Gastrocnemius medialis (tissue), 4 donors: ENCODE data around the gene GNG14. TPM values are rescaled to one million over a fixed set of nuclear protein-coding genes. Genes with fewer than 3 reads are reported as not detected.
"Not testable (repeated sequence)": the region's sequence is repeated elsewhere in the genome, so short reads cannot be mapped to it uniquely, and the experiment has no call there.

Experiments
- ATAC-seq, 2 donors: fragments of 150-250 bp; one replicate each; pipeline ENCODE4 v1.9.1; 2016
- DNase-seq, 2 donors: peaks; one replicate each; pipeline ENCODE4 v3.0.0-alpha.2; 2019
- H3K27ac ChIP-seq, 4 donors: fragments of 200-600 bp; sonication (generic); 1 replicate in 1 of 4; 2 replicates in 3 of 4; pipeline ENCODE4 v1.5.1; 2016 to 2018; ENCODE audit warnings: mild to moderate bottlenecking in 2 of 4, moderate library complexity in 1 of 4
- H3K27me3 ChIP-seq, 3 donors: fragments of 200-600 bp; sonication (generic) in 2 of 3; 1 replicate in 1 of 3; 2 replicates in 2 of 3; pipeline versions ENCODE4 v1.5.1 to v1.6.0; 2016 to 2019; ENCODE audit warnings: mild to moderate bottlenecking in 1 of 3, moderate library complexity in 1 of 3
- H3K36me3 ChIP-seq, 2 donors: fragments of 200-600 bp; sonication (generic) in 1 of 2; one replicate each; pipeline ENCODE4 v1.5.1; 2017 to 2018
- H3K4me1 ChIP-seq, 2 donors: fragments of 200-600 bp; sonication (generic) in 1 of 2; one replicate each; pipeline ENCODE4 v1.5.1; 2016 to 2017; ENCODE audit warnings: mild to moderate bottlenecking in 2 of 2
- H3K4me3 ChIP-seq, 4 donors: fragments of 200-600 bp; sonication (generic) in 3 of 4; 1 replicate in 1 of 4; 2 replicates in 3 of 4; pipeline ENCODE4 v1.5.1; 2016 to 2019; ENCODE audit warnings: mild to moderate bottlenecking in 2 of 4
- H3K9me3 ChIP-seq, 3 donors: fragments of 200-600 bp; sonication (generic) in 2 of 3; 1 replicate in 1 of 3; 2 replicates in 2 of 3; pipeline ENCODE4 v1.5.1; 2016 to 2019
- POLR2A ChIP-seq, 2 donors: fragments of 450-650 bp; IDR thresholded peaks; one replicate each; pipeline ENCODE4 v1.6.1; 2017; ENCODE audit warnings: antibody characterized with exemption in 2 of 2, mild to moderate bottlenecking in 2 of 2, moderate library complexity in 2 of 2
- in situ Hi-C, 4 donors: fragments of 200-750 bp; cut with MboI; loops; one replicate each; pipeline versions ENCODE4 v1.15.0 to v1.8.0; 2017; ENCODE audit warnings: low sequenced_read_pairs in 4 of 4
- intact Hi-C: fragments of 100-400 bp; cut with DNase I; formaldehyde crosslinking; loops from one replicate; pipeline ENCODE4 v1.15.1; 2023; ENCODE audit warnings: low total_unique reads
- total RNA-seq, 4 donors: library from RNA; depleted of rRNA; stranded (reverse); fragments of >200 nt; gene quantifications; one replicate each; pipeline versions ENCODE4 v1.1.0 to v1.2.3, GENCODE V29; 2016
- TF ChIP-seq, protein P1 (sequence below), 5 experiments: fragments of 450-650 bp in 3 of 5; fragments of 200-600 bp in 2 of 5; sonication (generic) in 2 of 5; IDR thresholded peaks in 4 of 5; conservative IDR thresholded peaks in 1 of 5; 1 replicate in 4 of 5; 2 replicates in 1 of 5; pipeline ENCODE4 v1.5.1; 2016 to 2019; ENCODE audit warnings: antibody characterized with exemption in 5 of 5, mild to moderate bottlenecking in 3 of 5, moderate library complexity in 3 of 5

The GNG14 gene
- total RNA-seq, 4 donors from 2014 or later, result not detected

DNA sequence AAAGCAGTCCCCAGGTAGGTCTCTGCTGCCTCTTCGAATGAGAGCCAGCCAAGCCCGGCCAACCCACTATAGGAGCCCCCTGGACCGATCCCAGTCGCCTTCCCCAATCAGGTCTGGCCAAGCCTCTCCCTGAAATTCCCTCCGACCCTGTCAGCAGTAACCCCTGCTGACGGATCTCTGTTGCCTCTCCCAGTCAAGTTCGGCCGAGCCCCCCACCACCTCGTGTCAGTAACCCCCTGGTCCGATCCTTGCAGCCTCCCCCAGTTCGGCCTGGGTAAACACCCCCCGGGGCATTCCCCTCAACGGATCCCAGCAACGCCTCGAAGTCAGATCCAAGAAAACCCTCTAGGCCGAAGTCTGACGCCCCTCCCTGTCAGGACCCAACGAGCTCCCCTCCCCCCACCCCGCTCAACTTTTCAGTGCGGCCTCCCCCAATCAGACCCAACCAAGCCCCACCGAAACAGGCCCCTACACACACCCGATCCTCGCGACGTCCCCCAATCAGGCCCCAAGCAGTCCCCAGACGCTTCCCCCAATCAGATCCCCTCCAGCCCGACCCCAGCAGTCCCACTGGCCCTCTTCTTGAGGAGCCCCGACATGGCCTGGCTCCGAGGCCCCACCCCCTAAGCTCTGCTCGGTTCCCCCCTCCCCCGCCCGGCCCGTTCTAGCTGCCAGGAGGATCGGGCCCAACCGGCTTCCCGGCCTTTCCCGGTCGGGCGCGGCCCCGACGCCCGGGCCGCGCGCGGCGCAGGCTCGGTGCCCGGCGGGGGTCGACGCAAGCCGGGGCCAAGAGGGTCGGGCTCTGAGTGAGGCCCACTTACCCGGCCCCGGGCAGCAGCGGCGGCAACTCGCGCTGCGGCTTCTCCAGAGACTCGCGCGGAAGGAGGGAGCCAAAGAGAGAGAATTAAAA lies 34.1 kb downstream of the GNG14 start:
- ATAC-seq (peak; percentile 67 to 68), DNase-seq (peak; percentile 34 to 69)
- in situ Hi-C loops, result no loop called here
- Histone ChIP-seq H3K4me3 (peak overlapping the region; percentile 70 to 80 (median 72)), H3K27me3 (no peaks in the 10 kb centered on the region), H3K36me3 (peaks cover 0 to 18% of the 10 kb centered on the region in 2 donors), H3K27ac (peak overlapping the region; percentile 87 to 99 (median 94)), H3K9me3 (no peaks in the 10 kb centered on the region), H3K4me1 (peaks cover 26 to 29% of the 10 kb centered on the region in 2 donors)
- peak in 1 of 2 donors; percentile 23 for TF ChIP-seq POLR2A (IDR thresholded peaks at IDR 0.05)
- TF ChIP-seq, protein P1, sequence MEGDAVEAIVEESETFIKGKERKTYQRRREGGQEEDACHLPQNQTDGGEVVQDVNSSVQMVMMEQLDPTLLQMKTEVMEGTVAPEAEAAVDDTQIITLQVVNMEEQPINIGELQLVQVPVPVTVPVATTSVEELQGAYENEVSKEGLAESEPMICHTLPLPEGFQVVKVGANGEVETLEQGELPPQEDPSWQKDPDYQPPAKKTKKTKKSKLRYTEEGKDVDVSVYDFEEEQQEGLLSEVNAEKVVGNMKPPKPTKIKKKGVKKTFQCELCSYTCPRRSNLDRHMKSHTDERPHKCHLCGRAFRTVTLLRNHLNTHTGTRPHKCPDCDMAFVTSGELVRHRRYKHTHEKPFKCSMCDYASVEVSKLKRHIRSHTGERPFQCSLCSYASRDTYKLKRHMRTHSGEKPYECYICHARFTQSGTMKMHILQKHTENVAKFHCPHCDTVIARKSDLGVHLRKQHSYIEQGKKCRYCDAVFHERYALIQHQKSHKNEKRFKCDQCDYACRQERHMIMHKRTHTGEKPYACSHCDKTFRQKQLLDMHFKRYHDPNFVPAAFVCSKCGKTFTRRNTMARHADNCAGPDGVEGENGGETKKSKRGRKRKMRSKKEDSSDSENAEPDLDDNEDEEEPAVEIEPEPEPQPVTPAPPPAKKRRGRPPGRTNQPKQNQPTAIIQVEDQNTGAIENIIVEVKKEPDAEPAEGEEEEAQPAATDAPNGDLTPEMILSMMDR (IDR thresholded peaks at IDR 0.05 in 4 of 5, conservative IDR thresholded peaks at IDR 0.05 in 1 of 5), result no peak
- intact Hi-C loops, result loop anchor here (1.0 to 5.0 kb wide), 4 partner anchors 12 to 210 kb away; partner anchors contain the start of genes DHPS, FARSA, JUNB and TRIR

GRCh38 chr19:12722566-12723380 lies 35.0 kb downstream of the GNG14 start:
- ATAC-seq (peak; percentile 96), DNase-seq (peak; percentile 98 to 99)
- Histone ChIP-seq H3K27ac (peak overlapping the region; percentile 87 to 99 (median 94)), H3K4me3 (peak overlapping the region; percentile 72 to 83 (median 76)), H3K4me1 (peaks cover 26 to 29% of the 10 kb centered on the region in 2 donors), H3K36me3 (peaks cover 0 to 13% of the 10 kb centered on the region in 2 donors), H3K9me3 (no peaks in the 10 kb centered on the region), H3K27me3 (no peaks in the 10 kb centered on the region)
- in situ Hi-C loops (no loop called here), intact Hi-C loops (loop anchor here (1.0 to 5.0 kb wide), 4 partner anchors 12 to 210 kb away; partner anchors contain the start of genes DHPS, FARSA, JUNB and TRIR)
- TF ChIP-seq, protein P1 (IDR thresholded peaks at IDR 0.05 in 4 of 5, conservative IDR thresholded peaks at IDR 0.05 in 1 of 5), result peak in 1 of 5 experiments; percentile 42
- peak; percentile 30 to 35 for TF ChIP-seq POLR2A (IDR thresholded peaks at IDR 0.05)

- ATAC-seq, result no peak
- H3K27me3 ChIP-seq, result no peaks in the 10 kb centered on the region
- DNase-seq, result no peak
- H3K4me1 ChIP-seq, result peaks cover 26 to 29% of the 10 kb centered on the region in 2 donors
- peak overlapping the region; percentile 87 to 99 (median 94) for H3K27ac ChIP-seq
- intact Hi-C loops (loop anchor here (5.0 kb wide), 3 partner anchors 41 to 209 kb away; partner anchors contain the start of genes DHPS, FARSA and JUNB), in situ Hi-C loops (no loop called here)
- TF ChIP-seq, protein P1 (IDR thresholded peaks at IDR 0.05 in 4 of 5, conservative IDR thresholded peaks at IDR 0.05 in 1 of 5), result no peak
- no peak for TF ChIP-seq POLR2A (IDR thresholded peaks at IDR 0.05)
- peak overlapping the region; percentile 72 to 83 (median 76) for H3K4me3 ChIP-seq
- H3K9me3 ChIP-seq, result no peaks in the 10 kb centered on the region
- H3K36me3 ChIP-seq, result peaks cover 0 to 12% of the 10 kb centered on the region in 2 donors
Measured at GRCh38 chr19:12723381-12723640, 35.5 kb downstream of the GNG14 start.

- Histone ChIP-seq H3K9me3 (no peaks in the 10 kb centered on the region), H3K36me3 (peaks cover 0 to 12% of the 10 kb centered on the region in 2 donors), H3K27ac (peak within 1 kb of the TSS; percentile 87 to 99 (median 94)), H3K27me3 (no peaks in the 10 kb centered on the region), H3K4me3 (peak within 1 kb of the TSS; percentile 72 to 83 (median 76)), H3K4me1 (peaks cover 26 to 29% of the 10 kb centered on the region in 2 donors)
- ATAC-seq (peak; percentile 32 to 33), DNase-seq (peak; percentile 54)
- peak; percentile 47 for TF ChIP-seq POLR2A (IDR thresholded peaks at IDR 0.05)
- TF ChIP-seq, protein P1 (IDR thresholded peaks at IDR 0.05 in 4 of 5, conservative IDR thresholded peaks at IDR 0.05 in 1 of 5), result no peak
- in situ Hi-C loops (no loop called here), intact Hi-C loops (loop anchor here (5.0 kb wide), 3 partner anchors 42 to 208 kb away; partner anchors contain the start of genes DHPS, FARSA and JUNB)
Measured at GRCh38 chr19:12723641-12724426, 36.0 kb downstream of the GNG14 start, which contains the start of gene TNPO2. TNPO2 (minus strand) TSS chr19:12723932; CDS start chr19:12720977, 2,955 bp downstream.

DNA sequence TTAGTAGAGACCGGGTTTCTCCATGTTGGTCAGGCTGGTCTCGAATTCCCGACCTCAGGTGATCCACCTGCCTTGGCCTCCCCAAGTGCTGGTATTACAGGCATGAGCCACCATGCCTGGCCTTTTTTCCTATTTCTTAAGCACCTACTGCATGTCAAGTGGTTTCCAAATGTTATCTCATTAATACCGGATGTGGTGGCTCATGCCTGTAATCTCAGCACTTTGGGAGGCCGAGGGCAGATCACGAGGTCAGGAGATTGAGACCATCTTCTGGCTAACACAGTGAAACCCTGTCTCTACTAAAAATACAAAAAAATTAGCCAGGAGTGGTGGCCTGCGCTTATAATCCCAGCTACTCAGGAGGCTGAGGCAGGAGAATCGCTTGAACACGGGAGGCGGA lies 37.8 kb downstream of the GNG14 start:
- H3K27ac ChIP-seq, intact Hi-C loops, H3K9me3 ChIP-seq, in situ Hi-C loops, DNase-seq, H3K27me3 ChIP-seq, H3K4me3 ChIP-seq, ATAC-seq: not testable (repeated sequence)
- Histone ChIP-seq H3K4me1 (peaks cover 17 to 19% of the 10 kb centered on the region in 2 donors), H3K36me3 (peaks cover 0 to 27% of the 10 kb centered on the region in 2 donors)
